ENCODE measurements around the gene COTL1.

Gene COTL1

GRCh38 chr16:84543253-84543652 is 74.6 kb downstream of the COTL1 start:
- ATAC-seq: no peak
- TF ChIP-seq BACH2 (CRISPR knock-in tag; IDR thresholded peaks at IDR 0.05; ENCODE audit: borderline replicate concordance) (no peak), TCF4 (CRISPR knock-in tag; IDR thresholded peaks at IDR 0.05; ENCODE audit: borderline replicate concordance) (no peak), TSHZ2 (CRISPR knock-in tag; IDR thresholded peaks at IDR 0.05) (no peak), OSR1 (CRISPR knock-in tag; IDR thresholded peaks at IDR 0.05) (no peak), PPARA (CRISPR knock-in tag; IDR thresholded peaks at IDR 0.05; ENCODE audit: borderline replicate concordance) (no peak), ZFP3 (CRISPR knock-in tag; IDR thresholded peaks at IDR 0.05) (no peak), GLIS3 (CRISPR knock-in tag; IDR thresholded peaks at IDR 0.05) (no peak), ARNTL (CRISPR knock-in tag; IDR thresholded peaks at IDR 0.05; ENCODE audit: borderline replicate concordance, low read depth) (no peak), SNAI2 (CRISPR knock-in tag; IDR thresholded peaks at IDR 0.05) (no peak), TOX (CRISPR knock-in tag; IDR thresholded peaks at IDR 0.05; ENCODE audit: borderline replicate concordance) (no peak), ZNF70 (CRISPR knock-in tag; IDR thresholded peaks at IDR 0.05) (no peak), RARB (CRISPR knock-in tag; IDR thresholded peaks at IDR 0.05) (no peak), CSDC2 (CRISPR knock-in tag; IDR thresholded peaks at IDR 0.05) (no peak), CSRNP3 (CRISPR knock-in tag; IDR thresholded peaks at IDR 0.05) (no peak), ZNF8 (CRISPR knock-in tag; IDR thresholded peaks at IDR 0.05) (no peak), ZC3H10 (CRISPR knock-in tag; IDR thresholded peaks at IDR 0.05) (no peak), PATZ1 (CRISPR knock-in tag; IDR thresholded peaks at IDR 0.05; ENCODE audit: borderline replicate concordance) (no peak), CREB5 (CRISPR knock-in tag; IDR thresholded peaks at IDR 0.05; ENCODE audit: low read depth) (no peak)

GRCh38 chr16:84541999-84542817 is 75.7 kb downstream of the COTL1 start:
- ATAC-seq: no peak
- TF ChIP-seq ISL1 (CRISPR knock-in tag; IDR thresholded peaks at IDR 0.05) (no peak), BACH2 (CRISPR knock-in tag; IDR thresholded peaks at IDR 0.05; ENCODE audit: borderline replicate concordance) (no peak), ZNF8 (CRISPR knock-in tag; IDR thresholded peaks at IDR 0.05) (no peak), RARB (CRISPR knock-in tag; IDR thresholded peaks at IDR 0.05) (no peak), TCF4 (CRISPR knock-in tag; IDR thresholded peaks at IDR 0.05; ENCODE audit: borderline replicate concordance) (no peak), ZFP3 (CRISPR knock-in tag; IDR thresholded peaks at IDR 0.05) (no peak), ZFP30 (CRISPR knock-in tag; IDR thresholded peaks at IDR 0.05) (no peak), CSRNP3 (CRISPR knock-in tag; IDR thresholded peaks at IDR 0.05) (no peak), TOX (CRISPR knock-in tag; IDR thresholded peaks at IDR 0.05; ENCODE audit: borderline replicate concordance) (no peak), SNAI2 (CRISPR knock-in tag; IDR thresholded peaks at IDR 0.05) (no peak)

GRCh38 chr16:84540194-84540593 is 77.7 kb downstream of the COTL1 start:
- TF ChIP-seq TCF4 (CRISPR knock-in tag; IDR thresholded peaks at IDR 0.05; ENCODE audit: borderline replicate concordance) (no peak), PATZ1 (CRISPR knock-in tag; IDR thresholded peaks at IDR 0.05; ENCODE audit: borderline replicate concordance) (no peak), SNAI2 (CRISPR knock-in tag; IDR thresholded peaks at IDR 0.05) (no peak), CREB5 (CRISPR knock-in tag; IDR thresholded peaks at IDR 0.05; ENCODE audit: low read depth) (no peak), PPARA (CRISPR knock-in tag; IDR thresholded peaks at IDR 0.05; ENCODE audit: borderline replicate concordance) (no peak), CSRNP3 (CRISPR knock-in tag; IDR thresholded peaks at IDR 0.05) (no peak), ZFP3 (CRISPR knock-in tag; IDR thresholded peaks at IDR 0.05) (no peak), BACH2 (CRISPR knock-in tag; IDR thresholded peaks at IDR 0.05; ENCODE audit: borderline replicate concordance) (no peak), ZFP30 (CRISPR knock-in tag; IDR thresholded peaks at IDR 0.05) (no peak)
- no peak for ATAC-seq

Measured in SK-N-SH treated with all-trans-retinoic acid at 6 μM for 48 hours (cell line).